Measurements from ENCODE around the gene PLAAT2.

DNA sequence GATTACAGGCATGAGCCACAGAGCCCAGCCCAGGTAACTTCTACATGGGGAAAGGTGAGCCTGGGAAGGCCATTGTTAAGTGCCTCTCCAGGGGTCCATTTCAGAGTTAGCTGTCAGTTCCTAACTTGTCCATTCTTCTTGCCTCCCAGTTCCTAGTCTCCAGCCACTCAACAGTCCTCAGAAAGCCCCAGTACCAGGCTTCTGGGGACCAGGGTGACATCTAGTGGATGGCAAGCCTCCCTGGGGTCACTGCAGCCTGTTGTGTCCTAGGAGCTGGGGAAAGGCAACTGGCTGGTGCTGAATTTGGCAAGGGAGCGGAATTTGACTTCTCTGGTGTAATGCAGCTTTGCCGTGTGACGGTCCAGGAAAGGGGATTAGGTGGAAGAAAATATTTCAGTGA lies 55.2 kb downstream of the PLAAT2 start:
- TF ChIP-seq CTCF (IDR thresholded peaks at IDR 0.05) = peak; percentile 27
- TF ChIP-seq NFIC (IDR thresholded peaks at IDR 0.05; ENCODE audit: borderline replicate concordance) = no peak
- TF ChIP-seq RCOR1 (IDR thresholded peaks at IDR 0.05; ENCODE audit: low read length) = no peak
- no peak for TF ChIP-seq POLR2AphosphoS5 (IDR thresholded peaks at IDR 0.05; ENCODE audit: low read depth, low read length)
- no peak for TF ChIP-seq EP300 (IDR thresholded peaks at IDR 0.05; ENCODE audit: borderline replicate concordance in 1 of 2, low read depth in 1 of 2, low read length in 1 of 2)
- TF ChIP-seq TEAD4 (IDR thresholded peaks at IDR 0.05; ENCODE audit: borderline replicate concordance, insufficient read depth) = no peak
- TF ChIP-seq, protein P1, sequence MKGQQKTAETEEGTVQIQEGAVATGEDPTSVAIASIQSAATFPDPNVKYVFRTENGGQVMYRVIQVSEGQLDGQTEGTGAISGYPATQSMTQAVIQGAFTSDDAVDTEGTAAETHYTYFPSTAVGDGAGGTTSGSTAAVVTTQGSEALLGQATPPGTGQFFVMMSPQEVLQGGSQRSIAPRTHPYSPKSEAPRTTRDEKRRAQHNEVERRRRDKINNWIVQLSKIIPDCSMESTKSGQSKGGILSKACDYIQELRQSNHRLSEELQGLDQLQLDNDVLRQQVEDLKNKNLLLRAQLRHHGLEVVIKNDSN (IDR thresholded peaks at IDR 0.05; ENCODE audit: borderline replicate concordance, low read depth) = no peak
- TF ChIP-seq YY1 (IDR thresholded peaks at IDR 0.05; ENCODE audit: low read depth) = no peak
- TF ChIP-seq JUND (IDR thresholded peaks at IDR 0.05) = no peak
- TF ChIP-seq EZH2phosphoT487 (IDR thresholded peaks at IDR 0.05; ENCODE audit: borderline replicate concordance, low read depth) = no peak
- 0 out of 2 replicates have a peak, but pooled peaks have one; percentile 10 for TF ChIP-seq SMC3 (IDR thresholded peaks at IDR 0.05; ENCODE audit: low read depth, low read length)
- peak; percentile 37; the same call in 1 of the 2 replicates for TF ChIP-seq RAD21 (IDR thresholded peaks at IDR 0.05; ENCODE audit: low read length)
- no peak for TF ChIP-seq USF2 (IDR thresholded peaks at IDR 0.05; ENCODE audit: borderline replicate concordance, low read depth, low read length)
- no peak for TF ChIP-seq RFX5 (IDR thresholded peaks at IDR 0.05; ENCODE audit: low read length)
